HG03558 (cell line): ENCODE results near the gene PGGHG.
"Not testable (repeated sequence)": the region's sequence is repeated elsewhere in the genome, so short reads cannot be mapped to it uniquely, and the experiment has no call there.

ENCODE experiments used
- ATAC-seq: cut with Tn5 transposase; IDR thresholded peaks from one replicate; pipeline ENCODE4 v1.9.1; 2021; ENCODE audit warnings: moderate number of reproducible peaks; ENCODE audit not compliant: unreplicated experiment; ENCODE audit errors: extremely low read depth

Gene PGGHG

GRCh38 chr11:284105-285020 is 4.6 kb upstream of the PGGHG start:
- ATAC-seq: no peak

- ATAC-seq: no peak
Measured at GRCh38 chr11:285021-285893, 3.7 kb upstream of the PGGHG start.

- no peak for ATAC-seq
Measured at GRCh38 chr11:285894-286220, 3.1 kb upstream of the PGGHG start.

GRCh38 chr11:286977-287820 is 1.7 kb upstream of the PGGHG start:
- not testable (repeated sequence) for ATAC-seq

- ATAC-seq: no peak
Measured at GRCh38 chr11:287821-288477, 977 bp upstream of the PGGHG start.

- ATAC-seq: no peak
Measured at GRCh38 chr11:289398-289711, 429 bp downstream of the PGGHG start.

GRCh38 chr11:289712-290620 is 1.0 kb downstream of the PGGHG start:
- ATAC-seq: no peak

GRCh38 chr11:290621-291231 is 1.8 kb downstream of the PGGHG start:
- no peak for ATAC-seq

GRCh38 chr11:291281-292210 is 2.6 kb downstream of the PGGHG start:
- ATAC-seq: no peak

- ATAC-seq: no peak
Measured at GRCh38 chr11:292211-293121, 3.5 kb downstream of the PGGHG start.

- no peak for ATAC-seq
Measured at GRCh38 chr11:293271-293851, 4.4 kb downstream of the PGGHG start.

- ATAC-seq: no peak
Measured at GRCh38 chr11:293852-294661, 5.1 kb downstream of the PGGHG start.

GRCh38 chr11:294780-295179 is 5.9 kb downstream of the PGGHG start:
- ATAC-seq: no peak

- no peak for ATAC-seq
Measured at GRCh38 chr11:295351-296170, 6.6 kb downstream of the PGGHG start.
